ENCODE data around the gene B4GALT2. TPM values are rescaled to one million over a fixed set of nuclear protein-coding genes. Genes with fewer than 3 reads are reported as not detected.

Gene B4GALT2
- total RNA-seq, 2 experiments from 2014 or later, result 13.0 to 15.5 TPM

DNA sequence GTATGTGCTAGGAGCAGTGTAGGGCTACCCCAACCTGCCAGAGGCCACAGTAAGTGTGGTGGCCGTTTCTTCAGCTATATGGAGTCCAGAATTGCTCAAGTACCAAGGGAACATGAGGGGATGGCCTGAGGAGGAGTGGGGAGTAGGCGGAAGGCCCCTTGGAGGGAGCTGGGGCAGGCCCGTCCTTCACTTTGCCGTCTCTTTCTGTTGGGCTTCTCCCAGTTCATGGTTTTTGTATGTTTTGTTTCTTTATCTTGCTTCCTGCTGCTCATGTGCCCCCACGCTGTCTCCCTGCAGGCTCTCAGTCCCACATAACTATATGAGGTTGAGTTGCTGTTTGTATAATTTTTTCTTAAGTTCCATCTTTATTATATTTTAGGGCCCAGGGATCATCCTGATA lies 15.1 kb upstream of the B4GALT2 start:
- peaks cover 6% of the 10 kb centered on the region for H3K36me3 Mint-ChIP-seq (ENCODE audit: low read depth)
- ChIA-PET CTCF (interaction anchor here (0.6 to 1.2 kb wide), 2 partner anchors 31 to 40 kb away, joined by 3 read pairs; no protein-coding TSS in a partner anchor), POLR2A (interaction anchor here (1.1 kb wide), 1 partner anchor 11 kb away, joined by 3 read pairs; the partner anchor contains the start of gene ATP6V0B)
- no peaks in the 10 kb centered on the region for H3K9me3 Mint-ChIP-seq
- H3K27me3 Mint-ChIP-seq, result no peaks in the 10 kb centered on the region
- H3K4me3 Mint-ChIP-seq, result no peak overlapping the region
- H3K27ac Mint-ChIP-seq, result no peak overlapping the region
- H3K4me1 Mint-ChIP-seq, result peaks cover 6% of the 10 kb centered on the region
- no peak for DNase-seq

DNA sequence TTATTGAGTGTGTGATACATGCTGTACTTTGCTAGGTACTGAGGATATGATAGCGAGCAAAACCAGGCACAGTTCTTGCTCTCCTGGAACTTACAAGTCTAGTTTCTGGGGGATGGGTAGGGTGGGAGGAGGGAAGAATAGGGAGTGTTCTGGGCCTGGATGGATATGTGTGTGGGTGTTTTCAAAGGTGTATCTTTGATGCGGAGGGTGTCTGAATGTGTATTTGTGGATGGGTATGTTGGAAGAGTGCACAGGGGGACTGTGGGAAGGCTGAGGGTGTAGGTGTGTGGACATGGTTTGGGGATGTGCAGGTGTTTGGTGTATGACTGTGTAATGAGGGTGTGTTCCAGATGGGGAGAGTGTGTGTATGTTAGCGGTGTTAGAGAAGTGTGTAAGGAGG lies 13.7 kb upstream of the B4GALT2 start:
- peaks cover 19% of the 10 kb centered on the region for H3K4me1 Mint-ChIP-seq
- no peak for DNase-seq
- no peaks in the 10 kb centered on the region for H3K27me3 Mint-ChIP-seq
- CTCF ChIA-PET, result no interaction called here
- POLR2A ChIA-PET, result no interaction called here
- H3K4me3 Mint-ChIP-seq, result no peak overlapping the region
- peaks cover 6% of the 10 kb centered on the region for H3K36me3 Mint-ChIP-seq (ENCODE audit: low read depth)
- no peak overlapping the region for H3K27ac Mint-ChIP-seq
- no peaks in the 10 kb centered on the region for H3K9me3 Mint-ChIP-seq

DNA sequence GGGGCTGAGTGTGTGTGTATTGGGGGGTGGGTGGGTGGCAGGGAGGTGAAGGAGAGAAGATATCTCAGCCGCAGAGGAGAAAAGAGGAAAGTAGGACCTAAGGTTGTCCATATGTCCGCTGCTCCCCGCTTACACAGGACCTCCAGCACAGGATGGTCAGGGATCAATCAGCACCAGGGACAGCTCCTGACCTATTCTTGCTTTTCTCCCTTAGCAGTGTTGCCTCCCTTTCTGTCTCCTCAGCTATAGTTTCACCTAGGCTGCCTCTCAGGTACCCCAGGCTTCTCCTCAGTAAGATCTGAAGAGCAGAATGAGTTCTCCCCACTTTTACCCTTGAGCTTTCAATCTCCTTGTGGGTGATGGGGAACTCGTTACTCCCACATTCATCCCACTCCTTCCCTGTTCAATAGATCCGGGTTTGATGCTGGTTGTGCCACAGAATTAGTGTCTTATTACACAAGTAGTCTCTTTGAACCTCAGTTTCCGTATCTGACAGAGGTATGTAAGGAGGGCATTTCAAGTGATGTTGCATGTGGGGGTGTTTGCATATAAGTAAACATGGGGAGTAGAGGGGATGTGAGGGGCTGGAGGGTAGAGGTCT lies 10.6 kb upstream of the B4GALT2 start:
- H3K4me3 Mint-ChIP-seq, result no peak overlapping the region
- H3K4me1 Mint-ChIP-seq, result peaks cover 29% of the 10 kb centered on the region
- peak; percentile 44 for DNase-seq
- CTCF ChIA-PET, result interaction anchor here (1.0 kb wide), 1 partner anchor 34 kb away, joined by 4 read pairs; no protein-coding TSS in a partner anchor
- peaks cover 6% of the 10 kb centered on the region for H3K36me3 Mint-ChIP-seq (ENCODE audit: low read depth)
- H3K27me3 Mint-ChIP-seq, result no peaks in the 10 kb centered on the region
- POLR2A ChIA-PET, result interaction anchor here (2.4 kb wide), 1 partner anchor 22 kb away, joined by 11 read pairs; the partner anchor contains the start of gene IPO13
- H3K27ac Mint-ChIP-seq, result no peak overlapping the region
- no peaks in the 10 kb centered on the region for H3K9me3 Mint-ChIP-seq

DNA sequence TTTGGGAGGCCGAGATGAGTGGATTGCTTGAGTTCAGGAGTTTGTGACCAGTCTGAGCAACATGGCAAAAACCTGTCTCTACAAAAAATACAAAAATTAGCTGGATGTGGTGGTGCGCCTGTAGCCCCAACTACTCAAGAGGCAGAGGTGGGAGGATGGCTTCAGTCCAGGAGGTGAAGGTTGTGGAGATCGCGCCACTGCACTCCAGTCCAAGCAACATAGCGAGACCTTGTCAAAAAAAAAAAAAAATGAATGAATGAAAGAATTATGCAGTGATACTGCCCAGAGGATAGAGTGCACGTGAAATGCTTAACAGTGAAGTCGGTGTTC lies 9.6 kb upstream of the B4GALT2 start:
- CTCF ChIA-PET, result interaction anchor here (0.8 to 1.8 kb wide), 4 partner anchors 15 to 206 kb away, joined by 3 to 9 read pairs (median 4); no protein-coding TSS in a partner anchor
- H3K27ac Mint-ChIP-seq, result no peak overlapping the region

DNA sequence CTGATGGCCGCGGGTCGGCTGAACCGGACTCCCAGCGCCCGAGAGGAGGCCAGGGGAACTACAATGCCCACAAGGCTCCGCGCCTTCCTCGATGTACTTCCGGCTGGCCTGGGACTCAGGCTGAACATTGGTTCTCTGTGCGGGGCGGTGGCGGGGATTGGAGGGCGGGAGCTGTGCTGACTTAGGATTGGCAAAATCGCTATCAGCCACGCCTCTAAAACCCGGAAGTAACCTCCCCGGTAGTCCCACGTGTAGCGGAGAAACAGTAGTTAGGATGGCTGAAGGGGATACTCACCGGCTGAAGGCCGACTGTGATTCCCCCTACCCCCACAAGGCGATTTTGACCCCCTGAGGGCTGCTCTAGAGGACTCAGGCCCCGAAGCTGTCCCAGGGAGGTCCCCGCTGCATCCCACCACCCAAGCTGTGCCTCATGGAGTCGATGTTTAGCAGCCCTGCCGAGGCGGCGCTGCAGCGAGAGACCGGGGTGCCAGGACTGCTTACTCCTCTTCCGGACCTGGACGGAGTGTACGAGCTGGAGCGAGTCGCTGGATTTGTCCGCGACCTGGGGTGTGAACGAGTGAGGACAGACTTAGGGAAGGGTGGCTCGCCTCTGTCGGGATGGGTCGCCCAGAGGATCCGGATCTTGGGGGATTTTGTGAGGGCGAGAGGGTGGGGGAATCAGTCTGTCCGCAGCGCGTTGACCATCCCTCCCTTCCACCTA lies 9.1 kb upstream of the B4GALT2 start, which contains the start of gene DPH2:
TSS of gene DPH2 (plus strand) at position 265 of the 721 bp plus-strand sequence. CDS start at position 431, 166 bp downstream.
- Mint-ChIP-seq H3K27ac (peak within 1 kb of the TSS; percentile 73), H3K27me3 (no peaks in the 10 kb centered on the region)
- POLR2A ChIA-PET, result interaction anchor here (1.1 to 3.0 kb wide), 6 partner anchors 10 to 752 kb away, joined by 3 to 20 read pairs (median 4); partner anchors contain the start of genes IPO13 and KDM4A

More for the DNA sequence above, 9.6 kb upstream of the B4GALT2 start:
- H3K9me3 Mint-ChIP-seq, result no peaks in the 10 kb centered on the region
- H3K4me3 Mint-ChIP-seq, result peak overlapping the region; percentile 92
- H3K36me3 Mint-ChIP-seq (ENCODE audit: low read depth), result peaks cover 9% of the 10 kb centered on the region
- peaks cover 38% of the 10 kb centered on the region for H3K4me1 Mint-ChIP-seq
- H3K27me3 Mint-ChIP-seq, result no peaks in the 10 kb centered on the region
- POLR2A ChIA-PET, result interaction anchor here (1.1 to 3.0 kb wide), 6 partner anchors 11 to 752 kb away, joined by 3 to 20 read pairs (median 4); partner anchors contain the start of genes IPO13 and KDM4A
- DNase-seq, result no peak

DNA sequence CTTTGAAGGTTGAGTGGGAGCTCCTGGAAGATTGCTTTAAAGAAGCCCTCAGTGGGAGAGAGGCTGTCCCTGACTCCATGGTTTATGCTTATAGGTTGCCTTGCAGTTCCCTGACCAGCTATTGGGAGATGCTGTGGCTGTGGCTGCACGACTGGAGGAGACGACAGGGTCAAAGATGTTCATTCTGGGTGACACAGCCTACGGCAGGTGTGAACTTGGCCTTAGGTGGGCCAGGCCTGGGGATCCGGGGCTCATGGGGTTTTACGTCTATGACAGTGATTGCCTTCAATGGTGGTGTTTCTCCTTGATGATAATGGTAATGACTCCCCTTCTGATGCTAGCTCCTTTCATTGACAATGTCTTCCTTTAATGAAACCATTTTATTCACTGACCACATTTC lies 8.5 kb upstream of the B4GALT2 start:
- H3K4me3 Mint-ChIP-seq, result peak overlapping the region; percentile 92
- peak overlapping the region; percentile 73 for H3K27ac Mint-ChIP-seq
- no peaks in the 10 kb centered on the region for H3K27me3 Mint-ChIP-seq
- no peaks in the 10 kb centered on the region for H3K9me3 Mint-ChIP-seq
- CTCF ChIA-PET, result interaction anchor here (0.8 to 1.8 kb wide), 6 partner anchors 16 to 36 kb away, joined by 3 to 9 read pairs (median 4); no protein-coding TSS in a partner anchor
- H3K36me3 Mint-ChIP-seq (ENCODE audit: low read depth), result peaks cover 9% of the 10 kb centered on the region
- no peak for DNase-seq
- POLR2A ChIA-PET, result interaction anchor here (1.1 to 3.0 kb wide), 6 partner anchors 9 to 751 kb away, joined by 3 to 20 read pairs (median 4); partner anchors contain the start of genes IPO13 and KDM4A
- H3K4me1 Mint-ChIP-seq, result peaks cover 41% of the 10 kb centered on the region

More for the DNA sequence above, 9.1 kb upstream of the B4GALT2 start, which contains the start of gene DPH2:
- Mint-ChIP-seq H3K9me3 (no peaks in the 10 kb centered on the region), H3K36me3 (ENCODE audit: low read depth) (peaks cover 9% of the 10 kb centered on the region), H3K4me3 (peak within 1 kb of the TSS; percentile 92), H3K4me1 (peaks cover 41% of the 10 kb centered on the region)
- CTCF ChIA-PET, result interaction anchor here (0.8 to 1.8 kb wide), 7 partner anchors 15 to 206 kb away, joined by 3 to 9 read pairs (median 4); no protein-coding TSS in a partner anchor
- peak; percentile 97 for DNase-seq

DNA sequence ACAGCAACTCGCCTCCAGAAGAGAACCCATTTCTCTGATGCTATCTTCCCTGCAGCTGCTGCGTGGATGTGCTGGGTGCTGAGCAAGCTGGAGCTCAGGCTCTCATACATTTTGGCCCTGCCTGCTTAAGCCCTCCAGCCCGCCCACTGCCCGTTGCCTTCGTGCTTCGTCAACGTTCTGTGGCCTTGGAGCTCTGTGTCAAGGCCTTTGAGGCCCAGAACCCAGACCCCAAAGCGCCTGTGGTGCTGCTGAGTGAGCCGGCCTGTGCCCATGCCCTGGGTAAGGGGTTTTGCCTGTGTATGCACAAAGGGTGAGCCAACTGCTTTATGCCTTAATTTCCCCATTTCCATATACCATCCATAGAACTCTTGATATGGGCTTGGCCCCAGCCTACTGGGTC lies 8.1 kb upstream of the B4GALT2 start:
- ChIA-PET POLR2A (interaction anchor here (1.5 to 3.0 kb wide), 4 partner anchors 9 to 321 kb away, joined by 4 to 20 read pairs (median 5); partner anchors contain the start of genes IPO13 and KDM4A), CTCF (interaction anchor here (0.8 to 1.8 kb wide), 5 partner anchors 16 to 36 kb away, joined by 3 to 9 read pairs (median 4); no protein-coding TSS in a partner anchor)
- Mint-ChIP-seq H3K4me3 (peak overlapping the region; percentile 92), H3K27ac (no peak overlapping the region), H3K27me3 (no peaks in the 10 kb centered on the region), H3K9me3 (no peaks in the 10 kb centered on the region), H3K4me1 (peaks cover 44% of the 10 kb centered on the region), H3K36me3 (ENCODE audit: low read depth) (peaks cover 11% of the 10 kb centered on the region)
- DNase-seq, result no peak

DNA sequence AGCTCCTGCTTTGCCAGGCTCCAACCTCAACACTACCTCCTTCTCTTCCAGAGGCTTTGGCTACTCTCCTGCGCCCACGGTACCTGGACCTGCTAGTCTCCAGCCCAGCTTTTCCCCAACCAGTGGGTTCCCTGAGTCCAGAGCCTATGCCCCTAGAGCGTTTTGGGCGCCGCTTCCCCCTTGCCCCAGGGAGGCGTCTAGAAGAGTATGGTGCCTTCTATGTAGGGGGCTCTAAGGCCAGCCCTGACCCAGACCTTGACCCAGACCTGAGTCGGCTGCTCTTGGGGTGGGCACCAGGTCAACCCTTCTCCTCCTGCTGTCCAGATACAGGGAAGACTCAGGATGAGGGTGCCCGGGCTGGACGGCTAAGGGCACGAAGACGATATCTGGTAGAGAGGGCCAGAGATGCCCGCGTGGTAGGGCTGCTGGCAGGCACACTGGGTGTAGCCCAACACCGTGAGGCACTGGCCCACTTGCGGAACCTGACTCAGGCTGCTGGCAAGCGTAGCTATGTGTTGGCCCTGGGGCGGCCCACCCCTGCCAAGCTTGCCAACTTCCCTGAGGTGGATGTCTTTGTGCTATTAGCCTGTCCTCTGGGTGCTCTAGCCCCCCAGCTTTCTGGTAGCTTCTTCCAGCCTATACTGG lies 7.6 kb upstream of the B4GALT2 start:
- no peaks in the 10 kb centered on the region for H3K9me3 Mint-ChIP-seq
- CTCF ChIA-PET, result interaction anchor here (1.3 kb wide), 1 partner anchor 21 kb away, joined by 3 read pairs; no protein-coding TSS in a partner anchor
- DNase-seq, result no peak
- H3K4me1 Mint-ChIP-seq, result peaks cover 49% of the 10 kb centered on the region
- no peaks in the 10 kb centered on the region for H3K27me3 Mint-ChIP-seq
- peak overlapping the region; percentile 92 for H3K4me3 Mint-ChIP-seq
- no peak overlapping the region for H3K27ac Mint-ChIP-seq
- POLR2A ChIA-PET, result interaction anchor here (1.9 to 3.0 kb wide), 2 partner anchors 22 to 25 kb away, joined by 6 to 20 read pairs; partner anchors contain the start of gene IPO13
- H3K36me3 Mint-ChIP-seq (ENCODE audit: low read depth), result peaks cover 16% of the 10 kb centered on the region

DNA sequence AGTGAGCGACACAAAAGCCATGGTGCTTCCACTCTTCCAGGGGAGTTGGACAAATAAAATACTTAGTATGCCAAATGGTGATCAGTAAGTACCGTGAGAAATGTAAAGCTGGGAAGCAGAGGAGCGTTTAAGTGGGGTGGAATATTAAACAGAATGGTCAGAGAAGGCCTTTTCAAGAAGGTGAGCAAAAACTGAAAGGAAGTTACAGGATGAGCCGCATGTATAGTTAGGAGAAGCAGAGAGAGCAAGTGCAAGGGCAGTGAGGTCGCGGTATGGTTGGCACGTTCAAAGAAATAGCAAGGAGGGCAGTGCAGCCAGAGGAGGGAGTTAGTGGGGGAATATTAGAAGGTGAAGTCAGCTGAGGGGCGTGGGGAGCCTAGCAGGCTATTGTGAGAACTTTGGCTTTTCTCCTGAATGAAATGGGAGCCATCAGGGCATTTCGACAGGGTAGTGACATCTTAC lies 5.0 kb upstream of the B4GALT2 start:
- no peak for DNase-seq
- CTCF ChIA-PET, result interaction anchor here (0.9 to 2.1 kb wide), 4 partner anchors 18 to 39 kb away, joined by 3 to 6 read pairs (median 4); no protein-coding TSS in a partner anchor
- H3K36me3 Mint-ChIP-seq (ENCODE audit: low read depth), result peaks cover 34% of the 10 kb centered on the region
- peak overlapping the region; percentile 89 for H3K4me3 Mint-ChIP-seq
- H3K4me1 Mint-ChIP-seq, result peaks cover 69% of the 10 kb centered on the region
- peak overlapping the region; percentile 80 for H3K27ac Mint-ChIP-seq
- no peaks in the 10 kb centered on the region for H3K27me3 Mint-ChIP-seq
- no peaks in the 10 kb centered on the region for H3K9me3 Mint-ChIP-seq
- POLR2A ChIA-PET, result interaction anchor here (1.2 to 3.5 kb wide), 4 partner anchors 27 to 324 kb away, joined by 3 to 18 read pairs (median 9); partner anchors contain the start of genes IPO13, KDM4A and ST3GAL3

DNA sequence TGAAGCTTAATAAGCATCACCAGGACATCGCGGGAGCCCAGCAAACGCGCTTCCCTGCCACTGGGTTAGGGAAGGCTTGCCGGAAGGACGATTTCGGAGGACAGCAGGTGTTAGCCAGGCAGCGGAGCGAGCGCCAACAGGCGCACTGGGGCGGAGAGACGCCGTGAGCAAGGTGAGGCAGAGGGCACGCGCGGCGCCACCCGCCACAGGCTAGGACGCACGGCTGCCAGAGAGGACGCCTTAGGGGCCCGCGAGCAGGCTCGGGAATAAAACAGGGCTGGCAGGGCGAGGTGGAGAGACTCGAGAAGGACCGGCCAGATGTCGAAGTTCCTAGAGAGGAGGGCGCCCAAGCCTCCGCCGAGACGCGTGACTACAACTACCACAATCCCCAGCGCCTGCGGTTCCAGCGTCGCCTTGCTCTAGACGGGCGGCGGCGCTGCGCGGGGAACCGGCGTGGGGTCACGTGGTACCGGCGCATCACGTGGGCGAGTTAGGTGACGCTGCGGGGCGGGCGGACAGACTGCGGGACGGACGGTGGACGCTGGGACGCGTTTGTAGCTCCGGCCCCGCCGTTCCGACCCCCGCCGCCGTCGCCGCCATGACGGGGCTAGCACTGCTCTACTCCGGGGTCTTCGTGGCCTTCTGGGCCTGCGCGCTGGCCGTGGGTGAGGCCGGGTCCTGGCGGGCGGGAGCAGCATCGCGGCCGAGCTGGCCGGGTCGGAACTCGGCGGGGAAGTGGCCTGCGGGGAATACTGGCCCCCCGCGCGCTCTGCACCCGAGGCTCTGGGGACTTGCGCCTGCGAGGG lies 4.4 kb upstream of the B4GALT2 start, which contains the start of gene ATP6V0B:
TSS of gene ATP6V0B (plus strand) at position 518 of the 806 bp plus-strand sequence. CDS start at position 599, 81 bp downstream.
- peak within 1 kb of the TSS; percentile 80 for H3K27ac Mint-ChIP-seq
- no peaks in the 10 kb centered on the region for H3K9me3 Mint-ChIP-seq
- POLR2A ChIA-PET, result interaction anchor here (0.5 to 3.5 kb wide), 16 partner anchors 11 to 657 kb away, joined by 3 to 19 read pairs (median 4); partner anchors contain the start of genes CCDC24, ELOVL1, IPO13 and KDM4A
- H3K27me3 Mint-ChIP-seq, result no peaks in the 10 kb centered on the region
- H3K4me1 Mint-ChIP-seq, result peaks cover 63% of the 10 kb centered on the region
- CTCF ChIA-PET, result interaction anchor here (0.7 to 2.1 kb wide), 7 partner anchors 15 to 211 kb away, joined by 3 to 10 read pairs (median 3); partner anchors contain the start of gene IPO13
- H3K4me3 Mint-ChIP-seq, result peak within 1 kb of the TSS; percentile 89
- DNase-seq, result peak; percentile 96
- H3K36me3 Mint-ChIP-seq (ENCODE audit: low read depth), result peaks cover 34% of the 10 kb centered on the region

Data from activated CD4-positive, alpha-beta memory T cell treated with anti-CD3 and anti-CD28 coated beads, Interleukin-2, amount 10 ng/mL, durations not matched to agents 7 days and 5 days (primary cell).